ENCODE measurements around the gene DBF4B.

GRCh38 chr17:44761932-44762810 lies 53.7 kb downstream of the DBF4B start:
- no peak for TF ChIP-seq GATA3 (IDR thresholded peaks at IDR 0.05; ENCODE audit: low read depth, low read length)
- TF ChIP-seq GATA2 (IDR thresholded peaks at IDR 0.05; ENCODE audit: low read depth, low read length) = no peak

All from SH-SY5Y (cell line).